B cell (primary cell): ENCODE measurements around the gene NCOA7.

ENCODE experiments used
- EZH2 ChIP-seq: IDR thresholded peaks from 2 replicates; pipeline ENCODE4 v1.6.1; 2012; ENCODE audit warnings: borderline replicate concordance, low read depth, mild to moderate bottlenecking, moderate library complexity, low read length; ENCODE audit not compliant: insufficient read depth, poor library complexity, severe bottlenecking
- TF ChIP-seq, protein P1 (sequence below): fragments of 200-600 bp; IDR thresholded peaks from one replicate; pipeline ENCODE4 v1.8.0; 2022; ENCODE audit warnings: antibody characterized with exemption, mild to moderate bottlenecking

DNA sequence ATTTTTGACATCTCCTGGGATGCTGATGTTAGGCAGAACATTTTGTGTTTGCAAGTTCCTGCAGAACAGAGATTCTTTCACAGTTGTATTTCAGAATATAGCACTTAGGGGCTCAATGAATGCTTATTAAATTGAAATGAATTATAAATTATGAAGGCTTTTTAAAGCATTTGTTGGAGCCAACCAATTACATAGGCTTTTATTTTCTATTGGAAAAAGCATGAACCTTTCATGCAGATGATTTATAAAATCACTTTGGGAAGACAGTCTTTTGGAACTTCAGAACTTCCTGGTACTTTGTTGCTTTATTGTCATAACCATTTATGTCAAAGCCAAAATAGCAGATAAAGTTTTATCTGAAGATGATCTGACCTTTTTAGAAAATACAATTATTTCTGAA, 96.6 kb downstream of the NCOA7 start:
- TF ChIP-seq, protein P1, sequence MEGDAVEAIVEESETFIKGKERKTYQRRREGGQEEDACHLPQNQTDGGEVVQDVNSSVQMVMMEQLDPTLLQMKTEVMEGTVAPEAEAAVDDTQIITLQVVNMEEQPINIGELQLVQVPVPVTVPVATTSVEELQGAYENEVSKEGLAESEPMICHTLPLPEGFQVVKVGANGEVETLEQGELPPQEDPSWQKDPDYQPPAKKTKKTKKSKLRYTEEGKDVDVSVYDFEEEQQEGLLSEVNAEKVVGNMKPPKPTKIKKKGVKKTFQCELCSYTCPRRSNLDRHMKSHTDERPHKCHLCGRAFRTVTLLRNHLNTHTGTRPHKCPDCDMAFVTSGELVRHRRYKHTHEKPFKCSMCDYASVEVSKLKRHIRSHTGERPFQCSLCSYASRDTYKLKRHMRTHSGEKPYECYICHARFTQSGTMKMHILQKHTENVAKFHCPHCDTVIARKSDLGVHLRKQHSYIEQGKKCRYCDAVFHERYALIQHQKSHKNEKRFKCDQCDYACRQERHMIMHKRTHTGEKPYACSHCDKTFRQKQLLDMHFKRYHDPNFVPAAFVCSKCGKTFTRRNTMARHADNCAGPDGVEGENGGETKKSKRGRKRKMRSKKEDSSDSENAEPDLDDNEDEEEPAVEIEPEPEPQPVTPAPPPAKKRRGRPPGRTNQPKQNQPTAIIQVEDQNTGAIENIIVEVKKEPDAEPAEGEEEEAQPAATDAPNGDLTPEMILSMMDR = no peak
- TF ChIP-seq EZH2 = no peak
